ENCODE results near the gene DCTN5.
A peak's percentile ranks its signal among the peaks of the same experiment; 100 is the strongest.

DCTN5 gene

GRCh38 chr16:23634461-23635036 is 6.7 kb upstream of the DCTN5 start:
- H3K27ac ChIP-seq: no peak overlapping the region
- no peak for TF ChIP-seq CTCF (IDR thresholded peaks at IDR 0.05)
- TF ChIP-seq ZFX (IDR thresholded peaks at IDR 0.05; ENCODE audit: borderline replicate concordance): no peak

- no peak overlapping the region for H3K27ac ChIP-seq
- TF ChIP-seq ZFX (IDR thresholded peaks at IDR 0.05; ENCODE audit: borderline replicate concordance) (no peak), CTCF (IDR thresholded peaks at IDR 0.05) (no peak)
Measured at GRCh38 chr16:23635958-23636357, 5.3 kb upstream of the DCTN5 start.

GRCh38 chr16:23640615-23640930 is 693 bp upstream of the DCTN5 start:
- no peak for TF ChIP-seq CTCF (IDR thresholded peaks at IDR 0.05)
- no peak for TF ChIP-seq ZFX (IDR thresholded peaks at IDR 0.05; ENCODE audit: borderline replicate concordance)
- H3K27ac ChIP-seq: peak overlapping the region; percentile 73

GRCh38 chr16:23642246-23642774 is 1.0 kb downstream of the DCTN5 start:
- TF ChIP-seq ZFX (IDR thresholded peaks at IDR 0.05; ENCODE audit: borderline replicate concordance) (no peak), CTCF (IDR thresholded peaks at IDR 0.05) (no peak)
- H3K27ac ChIP-seq: peak overlapping the region; percentile 73; the same call in 1 of the 2 replicates

GRCh38 chr16:23650674-23651416 is 9.6 kb downstream of the DCTN5 start:
- no peak overlapping the region for H3K27ac ChIP-seq
- TF ChIP-seq ZFX (IDR thresholded peaks at IDR 0.05; ENCODE audit: borderline replicate concordance): no peak

- TF ChIP-seq ZFX (IDR thresholded peaks at IDR 0.05; ENCODE audit: borderline replicate concordance) (no peak), CTCF (IDR thresholded peaks at IDR 0.05) (no peak)
- no peak overlapping the region for H3K27ac ChIP-seq
Measured at GRCh38 chr16:23651943-23652468, 10.7 kb downstream of the DCTN5 start.

GRCh38 chr16:23663918-23664317 is 22.7 kb downstream of the DCTN5 start:
- H3K27ac ChIP-seq: no peak overlapping the region
- TF ChIP-seq ZFX (IDR thresholded peaks at IDR 0.05; ENCODE audit: borderline replicate concordance): no peak
- TF ChIP-seq CTCF (IDR thresholded peaks at IDR 0.05): no peak
